GM23338 (cell line): ENCODE data around the gene CRACR2A. TPM values are rescaled to one million over a fixed set of nuclear protein-coding genes. Genes with fewer than 3 reads are reported as not detected.

Experiments
- ATAC-seq: fragments of 200-7000 bp; cut with Tn5 transposase; 3 replicates; pipeline ENCODE4 v1.9.1; 2020
- DNase-seq: peaks from one replicate; pipeline ENCODE4 v3.0.0-alpha.2; 2015; ENCODE audit warnings: low spot score
- H2AFZ ChIP-seq: fragments of 200-600 bp; sonication (generic); 2 replicates; pipeline ENCODE4 v1.8.0; 2016; ENCODE audit warnings: antibody characterized with exemption, mild to moderate bottlenecking, moderate library complexity
- H3F3A ChIP-seq: fragments of 200-600 bp; sonication (generic); replicated peaks from 2 replicates; pipeline ENCODE4 v1.8.0; 2017; ENCODE audit warnings: antibody characterized with exemption, mixed run types, low read depth
- H3K27ac ChIP-seq: fragments of 200-600 bp; sonication (generic); 2 replicates; pipeline ENCODE4 v1.6.1; 2016; ENCODE audit warnings: low read depth
- H3K27me3 ChIP-seq: fragments of 200-600 bp; sonication (generic); 2 replicates; pipeline ENCODE4 v1.8.0; 2016; ENCODE audit warnings: mild to moderate bottlenecking, mixed run types, moderate library complexity; ENCODE audit not compliant: insufficient read depth
- H3K36me3 ChIP-seq: fragments of 200-600 bp; sonication (generic); 2 replicates; pipeline ENCODE4 v1.8.0; 2016; ENCODE audit warnings: mild to moderate bottlenecking; ENCODE audit not compliant: insufficient read depth
- H3K4me1 ChIP-seq: fragments of 200-600 bp; sonication (generic); 2 replicates; pipeline ENCODE4 v1.8.0; 2016; ENCODE audit warnings: mild to moderate bottlenecking, moderate library complexity; ENCODE audit not compliant: insufficient read depth
- H3K4me2 ChIP-seq: fragments of 200-600 bp; sonication (generic); 2 replicates; pipeline ENCODE4 v1.7.1; 2017; ENCODE audit warnings: mixed run types
- H3K4me3 ChIP-seq: fragments of 200-600 bp; sonication (generic); 2 replicates; pipeline ENCODE4 v1.6.1; 2016; ENCODE audit warnings: mixed run types
- H3K79me2 ChIP-seq: fragments of 200-600 bp; sonication (generic); replicated peaks from 2 replicates; pipeline ENCODE4 v1.8.0; 2017; ENCODE audit warnings: mild to moderate bottlenecking; ENCODE audit not compliant: insufficient read depth
- H3K9me2 ChIP-seq: fragments of 200-600 bp; sonication (generic); 2 replicates; pipeline ENCODE4 v1.8.0; 2017; ENCODE audit not compliant: insufficient read depth
- H4K20me1 ChIP-seq: fragments of 200-600 bp; sonication (generic); replicated peaks from 2 replicates; pipeline ENCODE4 v1.8.0; 2017; ENCODE audit warnings: mild to moderate bottlenecking; ENCODE audit not compliant: insufficient read depth
- H3K27ac Mint-ChIP-seq: 2 replicates; pipeline ENCODE4 v1.8.0; 2020; ENCODE audit warnings: inconsistent platforms, mild to moderate bottlenecking, moderate library complexity, mixed read lengths
- H3K27me3 Mint-ChIP-seq: 3 replicates; pipeline ENCODE4 v1.8.0; 2022; ENCODE audit warnings: low read depth, mild to moderate bottlenecking, moderate library complexity, mixed read lengths, inconsistent platforms; ENCODE audit not compliant: insufficient read depth, poor library complexity
- H3K36me3 Mint-ChIP-seq: 3 replicates; pipeline ENCODE4 v1.8.0; 2021; ENCODE audit warnings: low read depth, mild to moderate bottlenecking, inconsistent platforms, moderate library complexity, mixed read lengths
- H3K4me1 Mint-ChIP-seq: 3 replicates; pipeline ENCODE4 v1.8.0; 2020; ENCODE audit warnings: mild to moderate bottlenecking, inconsistent platforms, mixed read lengths
- H3K4me3 Mint-ChIP-seq: 3 replicates; pipeline ENCODE4 v1.8.0; 2021; ENCODE audit warnings: moderate library complexity, mild to moderate bottlenecking, inconsistent platforms, mixed read lengths
- H3K9me3 Mint-ChIP-seq: 3 replicates; pipeline ENCODE4 v1.8.0; 2020; ENCODE audit warnings: moderate library complexity, mild to moderate bottlenecking, inconsistent platforms, mixed read lengths
- CTCF ChIP-seq, 2 experiments: fragments of 200-600 bp in 1 of 2; sonication (generic) in 1 of 2; conservative IDR thresholded peaks; 2 replicates each; pipeline versions ENCODE4 v1.5.1 to v1.6.1; 2016 to 2017; ENCODE audit warnings: antibody characterized with exemption in 2 of 2, low read depth in 2 of 2, mild to moderate bottlenecking in 2 of 2, moderate library complexity in 1 of 2
- EZH2 ChIP-seq: fragments of 200-600 bp; sonication (generic); IDR thresholded peaks from one replicate; pipeline ENCODE4 v1.8.0; 2017; ENCODE audit warnings: antibody characterized with exemption, mild to moderate bottlenecking, low read depth; ENCODE audit not compliant: unreplicated experiment
- EZH2phosphoT487 ChIP-seq: fragments of 200-600 bp; sonication (generic); IDR thresholded peaks from one replicate; pipeline ENCODE4 v1.8.1; 2018; ENCODE audit warnings: antibody characterized with exemption; ENCODE audit not compliant: unreplicated experiment
- JUNB ChIP-seq: IDR thresholded peaks from one replicate; pipeline ENCODE4 v1.6.1; 2016; ENCODE audit warnings: antibody characterized with exemption; ENCODE audit not compliant: unreplicated experiment
- NANOG ChIP-seq: IDR thresholded peaks from 2 replicates; pipeline ENCODE4 v1.6.1; 2016; ENCODE audit warnings: antibody characterized with exemption, borderline replicate concordance
- REST ChIP-seq: IDR thresholded peaks from one replicate; pipeline ENCODE4 v1.6.1; 2018; ENCODE audit warnings: antibody characterized with exemption; ENCODE audit not compliant: unreplicated experiment
- ZNF114 ChIP-seq: fragments of 250-450 bp; sonication (Bioruptor Pico); IDR thresholded peaks from 2 replicates; pipeline ENCODE4 v1.5.0; 2020; ENCODE audit warnings: mild to moderate bottlenecking, moderate library complexity
- ZNF331 ChIP-seq: fragments of 250-450 bp; sonication (Bioruptor Pico); IDR thresholded peaks from 2 replicates; pipeline ENCODE4 v1.5.0; 2020; ENCODE audit warnings: low read depth, mild to moderate bottlenecking, moderate library complexity
- ZNF462 ChIP-seq: fragments of 250-450 bp; sonication (Bioruptor Pico); IDR thresholded peaks from 2 replicates; pipeline ENCODE4 v1.5.0; 2020; ENCODE audit warnings: mild to moderate bottlenecking, moderate library complexity
- polyA plus RNA-seq: library from polyadenylated mRNA; unstranded; fragments of >200 nt; fragmentation: Nextera tagmentation; extraction: Ambion mirVana; gene quantifications from 2 replicates; pipeline ENCODE4 v1.2.1, GENCODE V29; 2016
- total RNA-seq: library from RNA; depleted of rRNA; stranded (reverse); fragments of >200 nt; shearing (Covaris generic); gene quantifications from 2 replicates; pipeline ENCODE4 v1.2.3, GENCODE V29; 2014

Gene CRACR2A
- total and polyA plus RNA-seq, 2 experiments from 2014 or later = 1.5 to 3.0 TPM

- Histone ChIP-seq H3K4me2 (no peak overlapping the region), H3K27ac (no peak overlapping the region), H3K27me3 (peaks cover 9% of the 10 kb centered on the region; the same call in 1 of the 2 replicates), H3K36me3 (no peaks in the 10 kb centered on the region), H3K9me2 (peaks cover 6% of the 10 kb centered on the region; the same call in 1 of the 2 replicates), H3K4me3 (no peak overlapping the region), H2AFZ (no peak overlapping the region), H3K4me1 (peaks cover 5% of the 10 kb centered on the region), H3K79me2 (no peaks in the 10 kb centered on the region), H4K20me1 (no peaks in the 10 kb centered on the region), H3F3A (0 out of 2 replicates have a peak, but pooled peaks cover 2% of the 10 kb centered on the region)
- Mint-ChIP-seq H3K36me3 (no peaks in the 10 kb centered on the region), H3K27me3 (peaks cover 25% of the 10 kb centered on the region), H3K9me3 (peaks cover 2% of the 10 kb centered on the region; the same call in 2 of the 3 replicates), H3K4me1 (peaks cover 10% of the 10 kb centered on the region), H3K27ac (no peak overlapping the region), H3K4me3 (no peak overlapping the region)
- TF ChIP-seq JUNB (no peak), NANOG (no peak), ZNF462 (CRISPR knock-in tag) (no peak), EZH2 (no peak), CTCF (conservative IDR thresholded peaks at IDR 0.05; ENCODE audit: low read depth in 2 of 2) (no peak), ZNF331 (CRISPR knock-in tag) (no peak), REST (no peak), ZNF114 (CRISPR knock-in tag) (no peak), EZH2phosphoT487 (no peak)
- DNase-seq (no peak), ATAC-seq (no peak)
These were observed 2.3 kb downstream of the CRACR2A start for GRCh38 chr12:3750616-3751015.
